DND-41 (cell line): ENCODE measurements around the gene EPHA10.
A peak's percentile ranks its signal among the peaks of the same experiment; 100 is the strongest.

Source experiments
- ATAC-seq: fragments of 200-7000 bp; cut with Tn5 transposase; 3 replicates; pipeline ENCODE4 v1.9.1; 2021; ENCODE audit warnings: low read depth; ENCODE audit not compliant: insufficient read depth
- DNase-seq: peaks from one replicate; pipeline ENCODE4 v3.0.0-alpha.2; 2020
- H2AFZ ChIP-seq: 2 replicates; pipeline ENCODE4 v1.6.0; 2012; ENCODE audit warnings: low read depth, low read length
- H3K27ac ChIP-seq: 2 replicates; pipeline ENCODE4 v1.5.1; 2012; ENCODE audit warnings: low read length, inconsistent platforms
- H3K27me3 ChIP-seq: fragments of 200-600 bp; sonication (generic); 2 replicates; pipeline ENCODE4 v1.6.0; 2012; ENCODE audit warnings: low read length, mild to moderate bottlenecking, inconsistent platforms; ENCODE audit not compliant: insufficient read depth, poor library complexity
- H3K36me3 ChIP-seq: 2 replicates; pipeline ENCODE4 v1.5.1; 2012; ENCODE audit warnings: low read length, inconsistent platforms; ENCODE audit not compliant: insufficient read depth
- H3K4me1 ChIP-seq: 2 replicates; pipeline ENCODE4 v1.5.1; 2012; ENCODE audit warnings: mild to moderate bottlenecking, low read length; ENCODE audit not compliant: insufficient read depth
- H3K4me2 ChIP-seq: 2 replicates; pipeline ENCODE4 v1.6.0; 2012; ENCODE audit warnings: mild to moderate bottlenecking, moderate library complexity, low read length, inconsistent platforms; ENCODE audit not compliant: insufficient read depth
- H3K4me3 ChIP-seq, 2 experiments: fragments of 200-600 bp in 1 of 2; shearing (Covaris generic) in 1 of 2; 2 replicates each; pipeline ENCODE4 v1.5.1; 2012 to 2016; ENCODE audit warnings: inconsistent platforms in 2 of 2, low read length in 2 of 2, mild to moderate bottlenecking in 2 of 2, low read depth in 1 of 2, moderate library complexity in 1 of 2
- H3K79me2 ChIP-seq: 2 replicates; pipeline ENCODE4 v1.6.0; 2012; ENCODE audit warnings: low read length, inconsistent platforms; ENCODE audit not compliant: insufficient read depth
- H3K9ac ChIP-seq: 2 replicates; pipeline ENCODE4 v1.6.0; 2012; ENCODE audit warnings: low read depth, mild to moderate bottlenecking, inconsistent platforms, low read length, moderate library complexity
- H3K9me3 ChIP-seq: 2 replicates; pipeline ENCODE4 v1.5.1; 2012; ENCODE audit warnings: low read length, moderate library complexity, mild to moderate bottlenecking, inconsistent platforms; ENCODE audit not compliant: insufficient read depth, severe bottlenecking
- H4K20me1 ChIP-seq: 2 replicates; pipeline ENCODE4 v1.6.0; 2012; ENCODE audit warnings: low read length; ENCODE audit not compliant: insufficient read depth
- EZH2 ChIP-seq: IDR thresholded peaks from 3 replicates; pipeline ENCODE4 v1.6.1; 2012; ENCODE audit warnings: borderline replicate concordance, low read depth, mild to moderate bottlenecking, moderate library complexity, low read length, inconsistent platforms; ENCODE audit not compliant: severe bottlenecking
- TF ChIP-seq, protein P1 (sequence below): IDR thresholded peaks from 2 replicates; pipeline ENCODE4 v1.5.1; 2012; ENCODE audit warnings: borderline replicate concordance, low read length, moderate library complexity, mild to moderate bottlenecking; ENCODE audit not compliant: poor library complexity, severe bottlenecking; ENCODE audit errors: extremely low read depth

The EPHA10 gene

DNA sequence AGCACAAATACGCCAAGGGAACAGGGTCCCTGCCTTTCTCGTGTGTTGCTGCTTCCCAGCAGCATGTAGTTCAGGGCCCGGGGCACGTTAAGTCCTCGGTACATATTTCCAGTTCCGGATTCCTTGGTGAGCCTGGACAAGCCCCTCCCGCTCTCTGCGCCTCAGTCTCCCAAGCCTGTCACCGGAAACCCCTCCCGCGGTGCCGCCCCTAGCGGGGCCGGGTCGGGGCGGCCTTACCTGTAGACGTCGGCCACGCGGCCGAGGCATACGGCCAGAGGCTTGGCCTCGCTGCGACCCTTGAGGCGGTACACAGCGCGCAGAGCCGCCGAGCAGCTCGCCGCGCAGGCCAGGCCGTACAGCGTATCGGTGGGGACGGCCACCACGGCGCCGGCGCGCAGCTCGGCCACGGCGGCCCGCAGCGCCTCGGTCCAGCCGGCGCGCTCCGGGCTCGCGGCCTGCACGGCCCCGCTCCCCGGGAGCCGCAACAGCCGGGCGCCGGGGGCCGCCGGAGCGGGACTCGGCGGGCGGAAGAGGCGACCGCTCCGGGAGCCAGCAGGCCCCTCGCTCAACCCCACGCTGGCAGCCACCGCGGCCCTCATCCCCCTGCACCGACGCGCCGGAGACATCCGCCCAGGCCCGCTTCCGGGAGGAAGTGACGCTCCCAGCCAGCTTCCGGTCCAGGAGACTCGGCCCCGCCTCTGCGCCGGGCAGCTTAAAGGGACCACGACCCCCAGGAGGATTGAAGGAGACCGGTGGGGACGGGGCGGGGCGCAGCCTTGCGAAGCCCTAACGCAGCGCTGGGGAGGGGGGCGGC lies 42.8 kb upstream of the EPHA10 start, which contains the start of the genes C1orf122 and YRDC:
Gene C1orf122, plus strand, starts transcription at position 236 of the 814 bp plus-strand sequence. CDS start 615 bp downstream, outside the sequence.
Gene YRDC, minus strand, starts transcription at position 654 of the 814 bp plus-strand sequence. Its CDS starts 28 bp downstream, at position 626.
- Histone ChIP-seq H4K20me1 (peaks cover 41% of the 10 kb centered on the region), H2AFZ (peak within 1 kb of the TSS; percentile 77), H3K9me3 (no peaks in the 10 kb centered on the region), H3K9ac (peak within 1 kb of the TSS; percentile 90), H3K4me2 (peak within 1 kb of the TSS; percentile 97), H3K79me2 (peaks cover 47% of the 10 kb centered on the region), H3K27me3 (no peaks in the 10 kb centered on the region), H3K4me3 (peak within 1 kb of the TSS; percentile 95 to 97), H3K27ac (peak within 1 kb of the TSS; percentile 84), H3K4me1 (peaks cover 41% of the 10 kb centered on the region), H3K36me3 (peaks cover 56% of the 10 kb centered on the region)
- ATAC-seq (peak; percentile 90), DNase-seq (peak; percentile 95)
- no peak for TF ChIP-seq EZH2
- TF ChIP-seq, protein P1, sequence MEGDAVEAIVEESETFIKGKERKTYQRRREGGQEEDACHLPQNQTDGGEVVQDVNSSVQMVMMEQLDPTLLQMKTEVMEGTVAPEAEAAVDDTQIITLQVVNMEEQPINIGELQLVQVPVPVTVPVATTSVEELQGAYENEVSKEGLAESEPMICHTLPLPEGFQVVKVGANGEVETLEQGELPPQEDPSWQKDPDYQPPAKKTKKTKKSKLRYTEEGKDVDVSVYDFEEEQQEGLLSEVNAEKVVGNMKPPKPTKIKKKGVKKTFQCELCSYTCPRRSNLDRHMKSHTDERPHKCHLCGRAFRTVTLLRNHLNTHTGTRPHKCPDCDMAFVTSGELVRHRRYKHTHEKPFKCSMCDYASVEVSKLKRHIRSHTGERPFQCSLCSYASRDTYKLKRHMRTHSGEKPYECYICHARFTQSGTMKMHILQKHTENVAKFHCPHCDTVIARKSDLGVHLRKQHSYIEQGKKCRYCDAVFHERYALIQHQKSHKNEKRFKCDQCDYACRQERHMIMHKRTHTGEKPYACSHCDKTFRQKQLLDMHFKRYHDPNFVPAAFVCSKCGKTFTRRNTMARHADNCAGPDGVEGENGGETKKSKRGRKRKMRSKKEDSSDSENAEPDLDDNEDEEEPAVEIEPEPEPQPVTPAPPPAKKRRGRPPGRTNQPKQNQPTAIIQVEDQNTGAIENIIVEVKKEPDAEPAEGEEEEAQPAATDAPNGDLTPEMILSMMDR: no peak

DNA sequence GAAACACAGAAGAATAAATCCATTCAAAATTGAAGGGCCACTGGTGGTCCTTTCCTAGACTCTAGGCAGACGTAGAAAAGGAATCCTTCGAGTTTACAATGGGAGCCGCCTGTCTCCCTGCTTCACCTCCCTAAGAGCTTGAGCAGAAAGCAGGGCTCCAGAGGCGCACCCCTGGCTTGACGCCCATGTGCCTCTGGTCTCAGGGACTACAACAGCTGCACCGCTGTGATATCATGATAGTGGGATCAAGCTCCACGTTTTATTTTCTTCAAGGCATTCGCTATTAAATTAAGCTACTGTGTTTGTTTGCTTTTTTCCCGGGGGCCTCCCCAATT lies 42.3 kb upstream of the EPHA10 start:
- no peaks in the 10 kb centered on the region for H3K27me3 ChIP-seq
- DNase-seq: no peak
- H3K36me3 ChIP-seq: peaks cover 61% of the 10 kb centered on the region
- no peaks in the 10 kb centered on the region for H3K9me3 ChIP-seq
- H2AFZ ChIP-seq: peak overlapping the region; percentile 77; the same call in 1 of the 2 replicates
- H4K20me1 ChIP-seq: peaks cover 46% of the 10 kb centered on the region
- H3K4me3 ChIP-seq: peak overlapping the region; percentile 95 to 97
- H3K9ac ChIP-seq: peak overlapping the region; percentile 90
- peaks cover 52% of the 10 kb centered on the region for H3K79me2 ChIP-seq
- TF ChIP-seq EZH2: no peak
- TF ChIP-seq, protein P1: no peak
- no peak for ATAC-seq
- H3K4me2 ChIP-seq: peak overlapping the region; percentile 97
- H3K4me1 ChIP-seq: peaks cover 41% of the 10 kb centered on the region
- peak overlapping the region; percentile 84 for H3K27ac ChIP-seq

DNA sequence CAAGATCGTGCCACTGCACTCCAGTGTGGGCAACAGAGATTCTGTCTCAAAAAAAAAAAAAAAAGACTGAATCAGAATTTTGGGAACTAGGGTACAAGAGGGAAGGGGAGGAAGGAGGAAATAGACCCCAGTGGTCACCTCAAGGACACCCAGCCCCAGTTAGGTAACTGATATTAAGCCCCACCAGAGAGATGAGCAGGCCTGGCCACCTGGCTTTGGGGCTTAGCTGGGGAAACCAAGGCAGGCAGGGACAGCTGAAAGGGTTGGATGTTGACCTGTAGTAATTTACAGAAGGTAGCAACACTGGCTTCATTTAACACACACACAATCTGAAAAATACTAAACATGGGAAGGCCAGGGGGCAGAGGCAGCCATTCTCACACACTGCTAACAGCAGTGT lies 37.5 kb upstream of the EPHA10 start:
- peaks cover 30% of the 10 kb centered on the region for H3K4me1 ChIP-seq
- H3K4me3 ChIP-seq: no peak overlapping the region
- no peak overlapping the region for H2AFZ ChIP-seq
- H3K9ac ChIP-seq: no peak overlapping the region
- H3K79me2 ChIP-seq: peaks cover 53% of the 10 kb centered on the region
- DNase-seq (no peak), ATAC-seq (no peak)
- H3K4me2 ChIP-seq: no peak overlapping the region
- no peaks in the 10 kb centered on the region for H3K27me3 ChIP-seq
- H3K9me3 ChIP-seq: no peaks in the 10 kb centered on the region
- TF ChIP-seq, protein P1: no peak
- TF ChIP-seq EZH2: no peak
- H4K20me1 ChIP-seq: peaks cover 63% of the 10 kb centered on the region
- peaks cover 97% of the 10 kb centered on the region for H3K36me3 ChIP-seq
- no peak overlapping the region for H3K27ac ChIP-seq
